H1 (cell line): ENCODE data around the gene EML4. TPM values are rescaled to one million over a fixed set of nuclear protein-coding genes. Genes with fewer than 3 reads are reported as not detected.

Experiments used
- CTCF ChIA-PET: fragments of 300-600 bp; sonication (Branson Sonifier 250); formaldehyde crosslinking; loops from one replicate; lab custom pipeline; 2021; ENCODE audit not compliant: partially characterized antibody; lab: Charles Lee
- POLR2A ChIA-PET: fragments of 300-600 bp; sonication (Branson Sonifier 250); formaldehyde crosslinking; loops from one replicate; lab custom pipeline; 2021; ENCODE audit warnings: inconsistent platforms; ENCODE audit not compliant: partially characterized antibody; lab: Charles Lee
- DNase-seq, 2 experiments: peaks; one replicate each; pipeline versions ENCODE4 v3.0.0 to v3.0.0-alpha.2; 2010 to 2022; ENCODE audit warnings: low spot score in 2 of 2, low read depth in 1 of 2, mixed read lengths in 1 of 2
- FAIRE-seq: peaks from 2 replicates; lab custom pipeline; 2011; peaks lifted over from hg19 to GRCh38; lab: Jason Lieb, UNC
- H2AFZ ChIP-seq: 2 replicates; pipeline ENCODE4 v1.8.1; 2012; ENCODE audit warnings: low read length, inconsistent platforms
- H2AK5ac ChIP-seq: 2 replicates; pipeline ENCODE4 v1.6.1; 2013; ENCODE audit warnings: low read depth, low read length
- H2BK120ac ChIP-seq: replicated peaks from 2 replicates; pipeline ENCODE3; 2013; ENCODE audit warnings: low read depth, low read length, inconsistent platforms
- H2BK12ac ChIP-seq: 2 replicates; pipeline ENCODE4 v1.6.1; 2013; ENCODE audit warnings: low read depth, low read length
- H2BK15ac ChIP-seq: 2 replicates; pipeline ENCODE4 v1.6.1; 2013; ENCODE audit warnings: low read length
- H2BK20ac ChIP-seq: 2 replicates; pipeline ENCODE4 v1.6.1; 2013; ENCODE audit warnings: low read length
- H2BK5ac ChIP-seq: 2 replicates; pipeline ENCODE4 v1.6.1; 2013; ENCODE audit warnings: low read depth, low read length
- H3K14ac ChIP-seq: 2 replicates; pipeline ENCODE4 v1.6.1; 2013; ENCODE audit warnings: inconsistent platforms; ENCODE audit not compliant: insufficient read length
- H3K18ac ChIP-seq: 2 replicates; pipeline ENCODE4 v1.6.1; 2013; ENCODE audit warnings: low read length; ENCODE audit errors: extremely low read depth
- H3K23ac ChIP-seq: 2 replicates; pipeline ENCODE4 v1.6.1; 2013; ENCODE audit warnings: inconsistent platforms; ENCODE audit not compliant: insufficient read length
- H3K23me2 ChIP-seq: 2 replicates; pipeline ENCODE4 v1.6.1; 2013; ENCODE audit warnings: low read depth, low read length
- H3K27ac ChIP-seq: 2 replicates; pipeline ENCODE4 v1.6.1; 2011; ENCODE audit warnings: low read depth, low read length, inconsistent platforms
- H3K27me3 ChIP-seq, 4 experiments: replicated peaks in 1 of 4; 1 replicate in 1 of 4; 2 replicates in 3 of 4; pipeline versions ENCODE4 v1.6.1 to v1.8.1; 2011 to 2013; ENCODE audit warnings: low read length in 3 of 4, mild to moderate bottlenecking in 3 of 4, inconsistent platforms in 2 of 4, mixed read lengths in 2 of 4, moderate library complexity in 1 of 4; ENCODE audit not compliant: control insufficient read depth in 3 of 4, insufficient read depth in 3 of 4; ENCODE audit errors: extremely low read depth in 1 of 4
- H3K36me3 ChIP-seq, 4 experiments: 2 replicates each; pipeline versions ENCODE4 v1.6.1 to v1.8.1; 2011 to 2013; ENCODE audit warnings: mild to moderate bottlenecking in 4 of 4, low read length in 3 of 4, moderate library complexity in 2 of 4, control low read depth in 1 of 4, inconsistent platforms in 1 of 4; ENCODE audit not compliant: insufficient read depth in 4 of 4, control insufficient read depth in 2 of 4
- H3K4ac ChIP-seq: replicated peaks from 2 replicates; pipeline ENCODE3; 2013; ENCODE audit warnings: low read length, low read depth, mixed read lengths, inconsistent platforms; ENCODE audit not compliant: insufficient read length
- H3K4me1 ChIP-seq, 4 experiments: replicated peaks in 1 of 4; 1 replicate in 1 of 4; 2 replicates in 3 of 4; pipeline versions ENCODE4 v1.6.1 to v1.8.1; 2011 to 2013; ENCODE audit warnings: low read length in 3 of 4, inconsistent platforms in 2 of 4, mixed read lengths in 1 of 4; ENCODE audit not compliant: insufficient read depth in 4 of 4, control insufficient read depth in 3 of 4
- H3K4me2 ChIP-seq, 2 experiments: 2 replicates each; pipeline versions ENCODE4 v1.6.1 to v1.8.1; 2011 to 2013; ENCODE audit warnings: low read depth in 2 of 2, low read length in 2 of 2, control low read depth in 1 of 2, inconsistent platforms in 1 of 2, mild to moderate bottlenecking in 1 of 2; ENCODE audit not compliant: insufficient read depth in 1 of 2
- H3K4me3 ChIP-seq, 4 experiments: fragments of 200-600, 300-600 bp in 1 of 4; sonication (generic), shearing (Covaris generic), sonication (Bioruptor Twin) in 1 of 4; 2 replicates each; pipeline versions ENCODE4 v1.5.1 to v1.8.1; 2011 to 2016; ENCODE audit warnings: low read length in 4 of 4, low read depth in 3 of 4, control low read depth in 2 of 4, inconsistent platforms in 2 of 4, mild to moderate bottlenecking in 2 of 4, mixed read lengths in 1 of 4, moderate library complexity in 1 of 4; ENCODE audit not compliant: insufficient read depth in 2 of 4; ENCODE audit errors: extremely low read depth in 1 of 4
- H3K56ac ChIP-seq: replicated peaks from 2 replicates; pipeline ENCODE3; 2013; ENCODE audit warnings: low read depth, mild to moderate bottlenecking, mixed read lengths, low read length, inconsistent platforms; ENCODE audit not compliant: insufficient read length
- H3K79me1 ChIP-seq: 2 replicates; pipeline ENCODE4 v1.6.1; 2013; ENCODE audit warnings: low read depth, low read length, control low read depth
- H3K79me2 ChIP-seq, 2 experiments: 2 replicates each; pipeline versions ENCODE4 v1.6.1 to v1.8.1; 2012 to 2013; ENCODE audit warnings: low read length in 2 of 2, mild to moderate bottlenecking in 2 of 2, inconsistent platforms in 1 of 2; ENCODE audit not compliant: insufficient read depth in 2 of 2, control insufficient read depth in 1 of 2
- H3K9ac ChIP-seq, 4 experiments: replicated peaks in 1 of 4; 1 replicate in 1 of 4; 2 replicates in 3 of 4; pipeline versions ENCODE4 v1.6.1 to v1.8.1; 2011 to 2013; ENCODE audit warnings: low read depth in 3 of 4, low read length in 3 of 4, control low read depth in 2 of 4, mild to moderate bottlenecking in 2 of 4, moderate library complexity in 2 of 4, inconsistent platforms in 1 of 4; ENCODE audit errors: extremely low read depth in 1 of 4
- H3K9me3 ChIP-seq, 2 experiments: 2 replicates each; pipeline versions ENCODE4 v1.6.1 to v1.8.1; 2012 to 2013; ENCODE audit warnings: mild to moderate bottlenecking in 2 of 2, moderate library complexity in 2 of 2, control low read depth in 1 of 2, inconsistent platforms in 1 of 2, low read depth in 1 of 2, low read length in 1 of 2, mixed read lengths in 1 of 2; ENCODE audit not compliant: insufficient read depth in 2 of 2
- H4K20me1 ChIP-seq, 2 experiments: replicated peaks in 1 of 2; 2 replicates each; pipeline versions ENCODE3 to v1.8.1; 2011 to 2013; ENCODE audit warnings: inconsistent platforms in 2 of 2, low read length in 2 of 2, mild to moderate bottlenecking in 1 of 2; ENCODE audit not compliant: insufficient read depth in 2 of 2, control insufficient read depth in 1 of 2
- H4K5ac ChIP-seq: 2 replicates; pipeline ENCODE4 v1.6.1; 2013; ENCODE audit warnings: low read length, low read depth, mixed read lengths, inconsistent platforms; ENCODE audit not compliant: insufficient read length
- H4K8ac ChIP-seq: 2 replicates; pipeline ENCODE4 v1.8.0; 2013; ENCODE audit warnings: mild to moderate bottlenecking, moderate library complexity, low read length, inconsistent platforms; ENCODE audit not compliant: insufficient read depth; ENCODE audit errors: extremely low read depth
- H4K91ac ChIP-seq: replicated peaks from 2 replicates; pipeline ENCODE3; 2013; ENCODE audit warnings: low read length, mixed read lengths, inconsistent platforms; ENCODE audit not compliant: insufficient read length
- ASH2L ChIP-seq: fragments of 200-600, 300-600 bp; sonication (generic); IDR thresholded peaks from one replicate; pipeline ENCODE4 v1.7.1; 2017; ENCODE audit warnings: low read length
- BCL11A ChIP-seq, 2 experiments: IDR thresholded peaks; one replicate each; pipeline ENCODE4 v1.6.1; 2011; ENCODE audit warnings: low read depth in 2 of 2, low read length in 2 of 2, mild to moderate bottlenecking in 2 of 2
- EGR1 ChIP-seq: IDR thresholded peaks from 2 replicates; pipeline ENCODE4 v1.6.1; 2011; ENCODE audit warnings: low read depth, low read length, borderline replicate concordance
- GTF2F1 ChIP-seq: IDR thresholded peaks from 2 replicates; pipeline ENCODE4 v1.6.1; 2012; ENCODE audit warnings: low read depth, low read length, improper control_type of control experiment, borderline replicate concordance
- RXRA ChIP-seq: IDR thresholded peaks from 2 replicates; pipeline ENCODE4 v1.6.1; 2011; ENCODE audit warnings: low read depth, mild to moderate bottlenecking, low read length, moderate library complexity; ENCODE audit not compliant: insufficient read depth
- TAF1 ChIP-seq: IDR thresholded peaks from 2 replicates; pipeline ENCODE4 v1.6.1; 2011; ENCODE audit warnings: mild to moderate bottlenecking, low read depth, low read length
- TBP ChIP-seq: IDR thresholded peaks from 2 replicates; pipeline ENCODE4 v1.6.1; 2011; ENCODE audit warnings: low read depth, low read length, improper control_type of control experiment
- YY1 ChIP-seq: IDR thresholded peaks from 2 replicates; pipeline ENCODE4 v1.6.1; 2011; ENCODE audit warnings: low read depth, mild to moderate bottlenecking, low read length
- WGBS, 2 experiments: shearing (Covaris generic) in 1 of 2; methylation state at CpG; one replicate each; pipeline versions ENCODE4 v1.1.6 to v1.1.7; 2013 to 2015; ENCODE audit warnings: low lambda C conversion rate in 2 of 2, mixed read lengths in 2 of 2, inconsistent platforms in 1 of 2, low coverage in 1 of 2, missing lambda C conversion rate in 1 of 2; ENCODE audit not compliant: insufficient replicate concordance in 2 of 2, insufficient coverage in 1 of 2, insufficient read length in 1 of 2; ENCODE audit errors: extremely low coverage in 1 of 2, missing lambda C conversion rate in 1 of 2; 5-methylcytosine and 5-hydroxymethylcytosine counted together
- polyA plus RNA-seq, 7 experiments: library from polyadenylated mRNA; depleted of rRNA in 3 of 7; stranded (reverse) in 5 of 7; unstranded in 2 of 7; fragments of >200 nt in 5 of 7; fragments of 200-250 nt in 2 of 7; gene quantifications; 1 replicate in 5 of 7; 2 replicates in 1 of 7; 4 replicates in 1 of 7; pipeline versions ENCODE4 v1.2.1 to v1.2.3, GENCODE V29; 2011 to 2013; ENCODE audit warnings: missing spikeins in 2 of 7, mixed read lengths in 2 of 7
- total RNA-seq: library from RNA; stranded (reverse); fragmentation: NEBNext Ultra II Directional; extraction: Animal tissue kit (Norgen Biotek cat#: 25700); gene quantifications from 2 replicates; pipeline ENCODE4 v1.2.1, GENCODE V29; 2021

The EML4 gene
- total and polyA plus RNA-seq, 2 of the 8 experiments (the other 6 are each of a cell fraction or from before 2014, with no cell fraction given) = 50.1 to 104 TPM

DNA sequence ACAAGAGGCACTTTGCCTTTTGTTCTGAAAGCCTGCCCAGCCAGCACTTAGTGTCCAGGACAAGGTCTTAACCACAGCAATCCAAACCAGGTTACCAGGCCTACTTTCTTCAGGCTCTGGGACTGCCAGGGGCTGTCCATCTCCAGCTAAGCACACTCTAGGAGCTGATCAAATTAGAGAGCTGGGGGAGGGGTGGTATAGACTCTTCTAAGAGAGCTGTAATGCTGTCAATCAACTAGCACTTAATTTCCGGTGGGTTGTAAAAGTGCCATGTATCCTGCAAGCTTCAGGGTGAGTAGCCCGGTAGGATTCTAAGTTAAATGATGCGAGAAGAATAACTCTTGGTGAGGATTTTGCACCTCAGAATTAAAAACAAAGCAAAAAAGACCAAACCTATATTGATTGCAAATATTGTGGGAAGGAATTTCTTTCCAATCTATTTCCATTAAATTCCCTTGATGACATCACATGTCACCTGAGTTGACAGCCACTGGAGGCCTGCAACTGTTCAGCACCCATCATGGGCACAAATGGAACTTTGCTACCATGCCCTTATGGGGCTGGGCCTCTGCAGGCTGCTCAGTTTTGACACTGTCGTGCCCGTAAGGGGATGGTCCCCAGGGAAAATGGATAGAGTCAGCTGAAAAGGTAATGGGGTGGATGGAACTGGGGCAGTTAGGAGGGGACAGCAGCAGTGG is 200.5 kb downstream of the EML4 start:
- no peak overlapping the region for H2AFZ ChIP-seq
- no peak overlapping the region for H3K18ac ChIP-seq
- no peak overlapping the region for H3K23ac ChIP-seq
- H3K36me3 ChIP-seq = no peaks in the 10 kb centered on the region
- WGBS, 2 experiments = 81% methylated on average over 5 of the region's 5 CpGs; no CpG with 5 or more reads in 1 of the 2 experiments
- FAIRE-seq (no peak), DNase-seq (no peak)
- H3K14ac ChIP-seq = no peak overlapping the region
- H3K9ac ChIP-seq = no peak overlapping the region; a peak in 1 of 7 replicates
- H2BK120ac ChIP-seq = no peak overlapping the region
- no peaks in the 10 kb centered on the region for H3K9me3 ChIP-seq
- H3K27me3 ChIP-seq = no peaks in the 10 kb centered on the region
- no peak overlapping the region for H3K4me2 ChIP-seq
- no peak overlapping the region for H2BK15ac ChIP-seq
- H3K23me2 ChIP-seq = no peaks in the 10 kb centered on the region
- ChIA-PET CTCF (interaction anchor here (0.9 to 2.6 kb wide), 4 partner anchors 14 to 141 kb away, joined by 3 to 12 read pairs (median 3); no protein-coding TSS in a partner anchor), POLR2A (no interaction called here)
- TF ChIP-seq EGR1 (no peak), TBP (no peak), GTF2F1 (no peak), TAF1 (no peak), BCL11A (IDR thresholded peaks at IDR 0.05; ENCODE audit: low read depth in 2 of 2, low read length in 2 of 2) (no peak), ASH2L (no peak), YY1 (no peak), RXRA (no peak)
- 0 out of 2 replicates have a peak overlapping the region, but pooled peaks have one; percentile 3 for H2BK20ac ChIP-seq
- no peaks in the 10 kb centered on the region for H3K4me1 ChIP-seq
- H2BK12ac ChIP-seq = no peak overlapping the region
- H2BK5ac ChIP-seq = no peak overlapping the region
- H4K5ac ChIP-seq = no peak overlapping the region
- H3K79me2 ChIP-seq = no peaks in the 10 kb centered on the region
- H3K27ac ChIP-seq = no peak overlapping the region
- no peaks in the 10 kb centered on the region for H3K79me1 ChIP-seq
- no peak overlapping the region for H3K4me3 ChIP-seq
- no peak overlapping the region for H2AK5ac ChIP-seq
- no peaks in the 10 kb centered on the region for H4K20me1 ChIP-seq
- H3K56ac ChIP-seq = no peak overlapping the region
- H3K4ac ChIP-seq = no peak overlapping the region
- H4K8ac ChIP-seq = no peak overlapping the region; the same call in 1 of the 2 replicates
- H4K91ac ChIP-seq = no peak overlapping the region
